ENCODE measurements around the gene PTPRT.

Gene PTPRT

DNA sequence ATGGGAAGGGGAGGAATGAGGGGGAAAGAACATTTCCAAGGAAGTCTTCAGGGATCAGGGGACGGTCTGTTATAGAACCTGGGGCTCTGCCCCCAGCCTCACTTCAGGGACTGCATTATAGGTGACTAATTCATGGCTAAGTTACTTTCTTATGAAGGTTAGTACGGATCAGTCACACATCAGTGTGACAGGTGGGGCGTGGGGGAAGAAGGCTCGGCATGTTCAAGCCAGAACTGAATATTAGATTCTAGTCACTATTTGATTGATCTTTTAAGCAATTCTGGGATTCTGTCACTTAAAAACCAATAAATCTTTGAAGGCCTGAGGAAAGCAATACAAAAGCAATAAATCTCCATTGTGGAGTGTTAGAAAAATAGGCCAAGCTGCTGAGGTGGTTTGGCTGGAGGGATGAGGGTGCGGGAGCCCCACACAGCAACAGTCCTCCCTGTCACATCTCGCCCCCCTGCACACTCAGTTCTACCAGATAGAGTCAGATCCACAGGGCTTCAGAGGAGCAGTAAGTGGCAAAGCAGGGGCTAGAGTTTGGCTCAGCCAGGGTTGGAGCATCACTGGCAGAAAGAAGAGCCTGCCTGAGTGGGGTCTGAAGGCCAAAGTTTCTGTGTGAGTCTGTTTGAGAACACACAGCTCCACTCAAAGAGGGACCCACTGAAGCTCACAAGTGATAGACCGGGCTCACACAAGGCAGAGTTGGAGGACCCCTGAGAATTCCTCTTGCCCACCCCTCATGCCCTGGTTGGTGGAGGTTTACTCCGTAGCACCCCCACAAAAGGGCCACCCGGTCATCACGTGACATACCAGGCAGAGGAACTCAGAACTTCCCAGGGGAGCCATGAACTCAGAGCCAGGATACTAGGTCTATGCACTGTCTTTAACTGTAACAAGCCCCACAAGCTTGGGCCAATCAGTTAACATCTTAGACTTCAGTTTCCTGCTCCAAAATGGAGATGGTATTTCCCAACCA, 843.2 kb downstream of the PTPRT start:
- no peak for DNase-seq

DNA sequence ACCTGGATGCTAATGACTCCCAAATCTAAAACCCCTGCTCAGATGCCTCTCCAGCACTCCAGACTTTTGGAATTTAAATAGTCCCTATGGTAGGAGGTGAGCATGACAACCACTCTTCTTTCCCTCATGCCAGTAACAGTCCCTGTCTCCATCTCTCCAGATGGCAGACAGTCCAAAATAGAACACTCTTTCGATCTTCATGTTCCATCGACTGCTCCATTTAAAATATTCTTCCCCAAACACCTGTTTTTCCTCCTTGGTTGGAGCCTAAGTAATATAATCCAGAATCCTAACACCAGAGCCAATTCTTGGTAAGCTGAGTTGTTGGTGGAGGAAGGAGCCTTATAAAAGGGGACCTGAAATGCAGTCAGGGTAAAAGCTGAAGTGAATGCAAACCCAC, 848.1 kb downstream of the PTPRT start:
- no peak for DNase-seq

DNA sequence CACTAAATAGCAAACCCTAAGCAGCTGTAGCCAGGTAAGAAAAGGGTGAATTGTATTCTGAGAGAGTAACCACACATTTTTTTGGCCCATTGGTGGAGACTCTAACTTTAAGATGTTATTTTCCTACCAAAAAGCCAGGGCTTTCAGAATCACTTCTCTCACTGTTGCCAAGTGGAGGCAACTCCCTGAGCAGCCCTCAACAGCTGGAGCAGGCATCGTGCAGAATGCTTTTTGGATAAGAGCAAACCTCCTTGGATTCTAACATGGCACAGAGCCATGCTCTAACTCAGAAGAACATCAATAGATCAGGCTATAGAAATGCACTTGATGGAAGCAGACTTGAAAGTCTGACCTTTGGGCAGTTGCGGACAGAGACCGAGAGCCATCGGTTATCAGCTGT, 849.3 kb downstream of the PTPRT start:
- DNase-seq, result no peak

DNA sequence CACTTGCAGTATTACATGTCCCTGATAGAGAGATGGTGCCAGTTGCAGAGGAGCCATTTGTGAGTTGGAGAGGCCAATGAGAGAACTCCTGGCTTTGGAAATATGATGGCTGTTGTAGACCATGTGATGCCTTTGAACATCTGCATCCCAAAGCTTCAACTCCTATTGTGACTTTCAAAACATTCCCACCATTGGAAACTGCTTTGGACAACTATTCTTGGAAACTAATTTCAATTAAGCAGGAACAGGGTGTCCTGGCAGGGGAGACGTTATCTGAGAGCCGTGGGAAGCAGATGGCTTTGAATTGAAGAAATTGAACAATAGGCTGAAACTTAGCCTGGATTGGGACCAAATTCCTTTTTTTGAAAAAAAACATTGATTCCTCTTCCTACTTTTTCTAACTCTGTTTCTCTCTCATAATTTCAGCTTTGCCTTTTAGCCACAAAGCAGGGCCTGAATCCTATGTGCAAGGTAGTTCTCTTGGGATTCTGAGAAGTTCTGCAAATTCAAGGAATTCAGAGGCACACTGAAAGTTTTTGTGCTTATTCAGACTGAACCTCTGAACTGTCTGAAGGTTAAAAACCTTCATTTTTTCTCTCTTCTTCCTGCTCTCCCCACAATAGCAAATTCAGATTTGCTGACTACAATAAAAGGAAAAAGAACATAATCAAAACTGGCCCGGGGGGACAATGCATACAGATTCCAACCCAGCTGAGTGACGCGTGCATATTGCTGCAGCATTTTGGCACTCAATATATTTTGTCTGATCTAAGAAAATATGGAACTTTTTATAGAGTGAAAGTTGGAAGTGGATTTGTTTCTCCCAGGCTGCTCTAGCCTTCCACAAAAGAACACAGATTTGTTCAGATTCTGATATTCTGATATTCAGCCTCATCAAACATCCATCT, 851.2 kb downstream of the PTPRT start:
- no peak for DNase-seq

DNA sequence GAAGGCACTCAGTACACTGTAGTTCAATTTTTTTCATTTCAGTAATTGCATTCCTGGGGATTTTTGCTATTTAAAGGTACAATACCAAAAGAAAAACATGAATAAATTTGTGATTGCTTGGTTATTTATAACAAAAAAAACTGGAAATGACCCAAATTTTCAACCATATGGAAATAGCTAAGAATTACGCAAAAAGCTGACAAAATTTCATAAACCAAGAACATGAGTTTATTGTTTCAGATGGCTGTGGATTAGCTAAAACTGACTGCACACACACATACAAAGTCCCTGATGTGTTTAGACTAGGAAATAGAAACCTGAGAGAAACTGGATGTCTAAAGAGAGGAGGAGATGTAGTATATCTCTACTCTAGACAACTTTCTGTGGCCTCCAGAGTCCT, 853.1 kb downstream of the PTPRT start:
- no peak for DNase-seq

DNA sequence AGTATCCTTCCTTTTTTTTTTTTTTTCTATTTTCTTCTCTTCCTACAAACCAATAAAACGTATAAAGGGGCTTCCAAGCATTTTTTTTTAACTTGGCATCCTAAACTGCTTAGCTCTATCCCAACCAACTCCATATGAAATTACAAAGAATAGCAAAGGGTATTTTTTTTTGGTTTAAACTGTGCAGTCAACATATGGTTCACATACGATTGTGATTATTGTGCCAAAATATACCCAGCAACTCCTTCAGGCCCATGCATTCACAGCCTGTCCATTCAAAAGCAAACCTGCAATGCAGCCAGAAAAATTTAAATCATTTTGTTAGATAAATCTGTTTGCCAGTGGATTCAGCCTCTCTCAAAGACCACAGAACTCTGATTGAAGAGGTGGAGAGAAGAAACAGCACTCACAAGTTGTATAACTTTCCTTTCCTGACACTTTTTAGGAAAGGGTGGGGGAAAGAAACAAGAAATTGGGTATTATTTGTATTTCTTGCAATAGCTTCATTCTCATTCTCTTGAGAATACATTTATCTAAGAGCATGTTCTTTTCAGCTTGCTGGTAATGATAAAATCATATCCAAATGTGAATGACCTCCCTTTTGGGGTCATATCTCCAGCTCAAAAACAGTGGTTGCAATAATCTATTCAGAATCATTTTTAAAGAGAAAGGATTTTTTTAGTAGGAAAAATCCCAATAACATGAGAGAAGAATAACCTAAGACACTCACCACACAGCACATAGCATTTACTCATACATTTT, 870.3 kb downstream of the PTPRT start:
- no peak for DNase-seq

DNA sequence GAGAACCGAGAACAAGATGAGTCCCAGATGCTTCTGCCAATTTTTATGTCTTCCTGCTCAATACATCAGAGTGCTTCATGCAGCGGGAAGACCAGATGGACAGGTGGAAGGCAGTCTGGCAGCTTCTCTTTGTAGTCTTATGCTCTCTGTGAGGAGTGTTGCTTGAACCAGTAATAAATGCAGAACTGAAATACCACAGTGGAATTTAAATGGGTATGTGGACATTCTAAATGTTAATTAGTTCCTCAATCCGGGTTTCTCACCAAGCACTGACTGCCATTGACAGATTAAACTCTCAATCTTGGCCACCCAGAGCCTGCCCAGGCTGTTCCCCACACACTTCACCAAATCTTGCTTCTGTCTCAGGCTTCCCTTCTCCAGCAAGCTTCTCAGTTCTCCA, 876.0 kb downstream of the PTPRT start:
- DNase-seq, result no peak

DNA sequence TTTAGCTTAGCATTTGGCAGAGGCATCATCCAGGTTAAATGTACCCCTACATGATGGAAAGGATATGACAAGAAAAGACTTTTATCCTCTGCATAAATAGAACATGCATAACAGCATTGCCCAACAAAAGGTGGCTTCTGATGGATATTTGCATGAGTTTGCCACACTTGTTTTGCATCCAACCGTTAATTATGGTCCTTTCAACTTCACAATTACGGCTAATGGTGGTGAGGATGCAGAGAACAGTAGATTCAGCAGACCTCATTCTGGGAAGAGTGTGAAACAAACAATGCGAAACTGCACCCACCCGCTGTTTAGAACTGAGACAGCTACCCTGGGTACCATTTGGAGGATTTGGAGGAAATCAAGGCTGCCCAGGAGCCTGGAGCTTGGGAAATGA, 880.7 kb downstream of the PTPRT start:
- DNase-seq, result no peak

DNA sequence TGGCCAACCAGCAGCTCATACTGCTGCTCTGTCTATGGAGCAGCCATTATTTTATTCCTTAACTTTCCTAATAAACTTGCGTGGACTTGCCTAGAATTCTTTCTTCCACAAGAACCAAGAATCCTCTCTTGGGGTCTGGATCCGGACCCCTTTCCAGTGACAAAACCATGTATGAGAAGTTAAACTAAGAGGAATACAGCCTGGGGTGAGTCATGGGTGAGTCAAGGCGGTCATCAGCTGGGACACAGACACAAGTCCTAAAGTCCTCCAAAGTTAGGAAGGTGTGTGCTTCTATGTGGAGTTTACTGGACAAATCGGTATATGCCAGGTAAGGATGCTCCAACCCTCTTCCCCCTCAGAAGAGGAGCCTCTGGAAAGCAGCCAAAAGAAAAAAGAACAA, 881.5 kb downstream of the PTPRT start:
- DNase-seq, result no peak

DNA sequence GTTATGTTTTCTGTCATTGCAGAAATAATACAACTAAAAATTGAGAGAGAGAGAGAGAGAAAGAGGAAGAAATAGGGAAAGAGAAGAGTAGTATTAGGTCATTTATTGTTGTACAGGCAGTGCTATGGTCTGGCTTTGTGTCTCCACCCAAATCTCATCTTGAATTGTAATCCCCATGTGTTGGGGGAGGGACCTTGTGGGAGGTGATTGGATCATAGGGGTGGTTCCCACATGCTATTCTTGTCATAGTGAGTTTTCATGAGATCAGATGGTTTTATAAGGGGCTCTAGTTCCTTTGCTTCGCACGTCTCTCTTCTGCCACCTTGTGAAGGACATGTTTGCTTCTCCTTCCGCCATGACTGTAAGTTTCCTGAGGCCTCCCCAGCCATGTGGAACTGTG, 894.1 kb downstream of the PTPRT start:
- no peak for DNase-seq

DNA sequence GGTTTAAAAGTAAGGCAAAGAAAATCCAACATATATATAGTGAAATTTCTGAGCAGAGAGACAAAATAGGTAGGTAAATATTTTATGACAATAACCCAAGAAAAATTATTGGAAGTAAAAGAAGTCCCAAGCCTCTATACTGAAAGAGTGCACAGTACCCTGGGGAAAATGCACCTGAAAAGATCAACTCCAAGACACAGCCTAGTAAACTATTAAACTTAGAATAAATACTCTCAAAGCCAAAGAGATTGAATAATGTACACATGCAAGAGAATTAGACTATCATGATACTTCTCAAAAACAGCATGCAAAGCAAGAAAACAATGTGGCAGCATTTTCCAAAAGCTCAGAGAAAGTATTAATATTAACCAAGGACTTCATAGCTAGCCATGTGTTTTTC, 894.7 kb downstream of the PTPRT start:
- DNase-seq, result no peak

DNA sequence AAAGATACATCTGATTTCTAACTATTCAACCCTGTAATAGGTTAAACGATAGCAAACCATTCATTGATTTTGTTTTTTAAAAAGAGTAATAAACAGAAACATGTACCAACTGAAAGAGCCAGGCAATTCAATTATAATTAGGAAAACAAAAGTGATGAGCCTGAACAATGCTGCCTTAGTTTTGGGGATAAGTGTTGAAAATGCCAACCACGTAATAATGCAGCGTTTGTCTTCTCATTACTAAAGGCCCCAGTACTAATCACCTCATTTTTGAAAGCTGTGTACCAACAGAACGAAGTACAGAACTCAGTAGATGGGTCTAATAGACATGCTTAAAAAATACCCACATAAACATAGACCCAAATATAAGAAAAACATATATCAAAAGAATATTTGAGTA, 907.9 kb downstream of the PTPRT start:
- DNase-seq, result no peak

DNA sequence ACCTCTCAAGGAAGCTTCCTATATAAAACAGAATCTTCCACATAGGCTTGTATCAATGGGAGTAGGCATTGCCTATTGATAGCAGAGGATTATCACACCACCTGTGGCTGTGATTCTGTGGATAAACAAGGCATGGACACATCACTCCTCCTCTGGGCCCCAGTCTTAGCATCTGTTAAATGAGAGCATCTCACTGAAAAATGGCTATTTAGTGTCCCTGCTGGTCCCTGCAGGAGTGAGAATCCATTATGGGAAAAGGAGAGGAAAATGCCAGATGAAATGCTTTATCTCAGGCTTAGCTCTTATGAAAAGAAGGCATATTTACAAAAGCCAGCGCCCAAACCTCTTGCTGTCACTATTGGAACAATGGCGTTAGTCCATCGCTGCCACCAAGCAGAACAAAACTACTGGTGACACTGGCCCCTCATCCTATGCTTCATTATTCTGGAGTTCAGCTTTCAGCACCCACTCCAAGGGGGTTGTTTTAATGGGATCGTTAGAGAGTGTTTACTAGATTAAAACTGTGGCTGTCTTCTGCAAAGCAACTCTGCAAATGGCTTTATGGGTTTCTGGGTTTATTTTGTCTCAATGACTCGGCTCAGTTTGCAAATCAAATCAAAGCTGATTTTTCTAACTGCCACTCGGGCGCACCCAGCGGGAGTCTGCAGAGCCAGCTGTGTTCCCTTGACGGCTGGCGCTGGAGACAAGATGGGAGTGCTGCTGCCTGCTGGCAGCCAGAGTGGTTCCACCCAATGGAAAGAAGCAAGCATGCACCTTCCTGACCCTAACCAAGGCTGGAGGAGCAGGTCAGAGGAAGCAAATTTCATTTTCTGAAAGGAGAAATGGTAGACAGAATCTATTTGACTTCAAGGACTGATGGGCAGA, 912.7 kb downstream of the PTPRT start:
- no peak for DNase-seq

DNA sequence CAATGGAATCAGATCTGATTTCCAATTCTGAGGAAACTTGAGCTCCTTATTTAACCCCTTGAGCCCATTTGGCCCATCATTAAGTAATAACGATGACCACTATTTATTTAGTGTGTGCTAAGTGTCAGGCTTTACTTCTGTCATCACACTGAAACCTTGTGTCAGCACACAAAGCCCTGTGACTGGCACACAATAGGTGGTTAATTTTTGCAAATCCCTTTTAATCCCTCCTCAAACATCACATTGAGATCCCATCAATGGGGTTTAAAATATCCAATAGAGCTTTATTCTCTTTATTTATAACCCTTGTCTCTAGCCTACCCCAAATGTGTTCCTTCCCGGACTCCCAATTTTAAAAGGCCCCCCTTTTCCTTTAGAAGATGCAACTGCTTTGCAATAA, 914.7 kb downstream of the PTPRT start:
- no peak for DNase-seq

DNA sequence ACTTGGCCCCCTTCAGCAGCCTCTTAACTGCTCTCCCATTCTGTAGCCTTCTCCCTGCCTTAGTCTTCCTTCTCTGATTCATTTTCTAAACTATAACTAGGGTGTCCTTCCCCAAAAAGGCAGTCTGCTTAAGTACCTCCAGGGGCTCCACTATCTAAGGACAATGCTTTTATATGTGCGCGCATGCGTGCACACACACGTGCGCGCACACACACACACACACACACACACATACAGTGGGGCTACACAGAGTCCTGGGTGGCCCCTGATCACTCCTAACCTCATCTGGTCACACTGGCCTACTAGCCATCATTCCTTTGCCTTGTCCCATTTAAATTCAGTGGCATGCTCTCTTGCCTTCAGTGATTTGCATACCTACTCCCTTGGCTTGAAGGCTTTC, 917.2 kb downstream of the PTPRT start:
- no peak for DNase-seq

DNA sequence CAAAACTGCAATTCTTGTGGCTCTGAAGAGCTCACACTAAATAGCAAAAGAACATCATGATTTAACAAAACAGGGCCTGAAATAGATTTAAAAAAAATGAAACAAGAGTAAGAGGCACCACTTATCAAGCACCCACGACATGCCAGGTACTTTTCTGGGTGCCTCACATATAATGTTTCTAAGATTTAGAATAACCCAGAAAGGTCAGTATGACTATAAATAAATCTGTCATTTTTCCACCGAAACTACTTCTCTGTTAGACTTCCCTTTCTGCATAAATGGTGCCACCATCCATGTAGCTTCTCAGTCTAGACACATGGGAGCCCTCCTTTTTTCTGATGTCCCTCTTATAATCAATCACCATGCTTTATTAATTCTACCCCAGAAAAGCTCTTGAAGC, 919.2 kb downstream of the PTPRT start:
- DNase-seq, result no peak

DNA sequence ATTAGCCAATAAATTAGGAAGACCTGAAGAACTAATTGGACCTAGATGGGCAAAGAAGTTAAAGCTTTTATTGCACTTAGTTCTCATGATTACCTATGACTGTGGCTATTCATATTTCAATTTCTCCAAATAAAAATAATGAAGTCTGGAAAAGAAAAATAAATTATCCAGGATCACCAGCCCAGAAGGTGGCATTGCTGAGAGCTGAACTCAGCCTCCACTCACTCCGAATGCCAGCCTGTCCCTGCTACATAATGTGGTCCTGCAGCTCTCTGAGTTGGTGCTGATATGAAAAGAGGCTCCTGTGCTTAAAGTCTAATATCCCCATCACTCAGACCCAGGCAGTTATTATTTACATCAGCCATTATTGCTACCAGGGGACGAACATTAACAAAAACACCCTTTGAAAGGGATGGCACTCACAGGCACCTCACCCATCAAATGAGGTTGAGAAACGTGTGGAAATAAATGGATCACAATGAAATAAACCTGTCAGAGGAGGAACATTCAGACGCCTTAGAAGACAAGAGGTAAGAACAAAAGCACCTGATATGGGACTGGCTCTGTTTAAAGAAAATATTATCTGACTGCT, 921.8 kb downstream of the PTPRT start:
- no peak for DNase-seq

DNA sequence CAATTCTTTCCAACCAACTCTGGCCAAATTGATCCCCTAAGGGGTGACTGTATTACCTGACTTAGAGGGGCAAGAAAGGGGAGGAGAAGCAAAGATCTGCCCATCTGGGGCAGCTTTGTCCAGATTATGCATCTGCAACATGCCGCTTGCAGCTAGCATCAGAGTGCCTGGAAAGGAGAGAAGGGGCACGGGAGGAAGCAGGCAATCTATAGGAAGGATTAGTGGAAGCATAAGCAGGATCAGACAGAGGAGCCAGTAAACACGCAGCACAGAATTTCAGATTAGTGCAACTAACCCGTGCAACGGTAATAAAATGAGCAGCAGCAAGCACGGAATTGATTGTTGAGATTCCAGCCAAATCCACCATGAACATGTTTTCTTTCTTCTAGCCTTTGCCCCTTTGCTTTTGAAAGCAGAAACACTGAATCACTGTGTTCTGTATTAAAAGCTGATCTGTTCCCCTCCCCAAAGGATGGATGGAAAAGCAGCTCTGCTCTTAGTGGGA, 927.9 kb downstream of the PTPRT start:
- DNase-seq, result no peak

DNA sequence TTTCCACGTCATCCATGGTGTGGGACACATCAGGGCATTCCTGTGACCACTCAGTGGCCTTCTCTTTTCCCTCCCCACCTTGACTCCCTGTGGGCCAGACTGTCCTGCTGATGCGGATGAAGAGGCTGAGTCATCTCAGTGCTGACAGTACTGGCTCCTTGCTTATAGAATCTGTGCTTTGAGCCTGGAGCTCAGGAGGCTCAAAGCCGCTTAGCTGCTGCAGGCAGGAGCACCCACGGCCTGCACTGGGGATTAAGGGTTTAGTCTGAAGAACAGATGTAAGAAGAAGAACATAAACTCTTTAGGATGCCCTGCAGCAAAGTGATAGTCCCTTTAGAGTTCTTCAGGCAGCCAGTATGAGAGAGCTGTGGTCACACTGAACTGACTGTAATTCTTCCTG, 929.5 kb downstream of the PTPRT start:
- no peak for DNase-seq

DNA sequence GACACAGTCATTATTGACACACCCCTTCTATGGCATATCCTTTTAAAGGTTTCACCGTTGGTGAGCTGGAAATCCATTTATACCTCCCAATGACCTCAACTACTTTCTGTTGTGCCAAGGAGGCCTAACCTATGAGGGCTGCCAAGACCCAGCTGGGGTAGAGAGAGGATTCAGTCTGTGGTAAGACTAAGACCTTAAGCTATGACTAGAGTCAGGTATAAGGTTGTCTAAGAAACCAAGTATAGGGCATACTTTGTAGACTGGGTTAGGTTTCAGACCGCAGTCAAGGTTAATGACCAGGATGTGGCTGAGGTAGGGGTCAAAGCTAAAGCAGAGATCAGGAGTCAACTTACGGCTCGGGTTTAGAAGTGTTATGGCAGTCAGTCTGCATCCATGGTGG, 930.3 kb downstream of the PTPRT start:
- DNase-seq, result no peak

DNA sequence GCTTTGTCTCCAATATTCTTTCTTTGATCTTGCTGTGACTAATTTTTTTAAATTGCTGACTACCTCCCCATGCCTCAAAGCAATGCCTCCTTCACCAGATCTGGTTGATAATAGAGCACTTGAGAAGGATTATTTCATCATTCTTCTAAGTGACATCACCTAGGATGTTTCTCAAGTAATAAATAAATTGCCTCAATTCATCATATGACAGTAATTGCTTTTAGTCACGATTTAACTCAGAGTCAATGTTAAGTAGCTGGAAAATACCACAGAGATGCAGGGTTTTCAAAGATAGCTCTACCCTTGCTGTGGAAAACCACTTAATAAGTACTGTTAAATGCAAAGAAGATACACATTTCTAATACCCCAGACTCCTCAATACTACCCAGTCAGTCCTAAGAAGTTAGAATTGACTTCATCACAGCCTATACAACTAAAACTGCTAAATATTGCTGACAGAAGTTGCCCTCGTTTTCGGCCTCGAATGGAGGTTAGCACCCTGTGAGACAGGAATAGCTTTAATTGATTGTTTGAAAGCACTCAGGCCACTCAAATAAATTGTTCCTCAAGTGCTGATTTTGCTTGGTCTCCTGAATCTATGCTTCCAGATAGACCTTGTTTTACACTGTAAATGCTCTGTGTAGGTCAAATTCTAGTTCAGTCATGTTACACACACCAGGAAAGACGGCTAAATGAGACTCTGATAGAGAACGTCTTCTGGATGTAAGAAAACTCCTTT, 931.0 kb downstream of the PTPRT start:
- no peak for DNase-seq

Measured in stimulated activated CD4-positive, alpha-beta T cell treated with anti-CD3 and anti-CD28 coated beads, Interleukin-15, amount 100 ng/mL, for 24 hours (primary cell).